Hepatocyte (in vitro differentiated cells): ENCODE measurements around the gene MCRIP2. TPM values are rescaled to one million over a fixed set of nuclear protein-coding genes. Genes with fewer than 3 reads are reported as not detected.

ENCODE experiments used
- DNase-seq: peaks from one replicate; pipeline ENCODE4 v3.0.0-alpha.2; 2016; ENCODE audit warnings: low spot score
- H2AFZ ChIP-seq: fragments of 200-600 bp; sonication (generic); 2 replicates; pipeline ENCODE4 v1.6.0; 2016; ENCODE audit warnings: antibody characterized with exemption, mild to moderate bottlenecking
- H3K27ac ChIP-seq: fragments of 200-600 bp; sonication (generic); 2 replicates; pipeline ENCODE4 v1.5.1; 2016; ENCODE audit warnings: mild to moderate bottlenecking
- H3K27me3 ChIP-seq: fragments of 200-600 bp; sonication (generic); 2 replicates; pipeline ENCODE4 v1.6.1; 2016
- H3K36me3 ChIP-seq: fragments of 200-600 bp; sonication (generic); replicated peaks from 2 replicates; pipeline ENCODE4 v1.5.1; 2016; ENCODE audit warnings: low read depth; ENCODE audit not compliant: insufficient read depth
- H3K4me1 ChIP-seq: fragments of 200-600 bp; sonication (generic); 2 replicates; pipeline ENCODE4 v1.5.1; 2016; ENCODE audit warnings: mild to moderate bottlenecking, moderate library complexity; ENCODE audit not compliant: insufficient read depth
- H3K4me2 ChIP-seq: fragments of 200-600 bp; sonication (generic); 2 replicates; pipeline ENCODE4 v1.6.0; 2016
- H3K4me3 ChIP-seq: fragments of 200-600 bp; sonication (generic); 2 replicates; pipeline ENCODE4 v1.5.1; 2016; ENCODE audit warnings: mild to moderate bottlenecking
- H3K79me2 ChIP-seq: fragments of 200-600 bp; sonication (generic); 2 replicates; pipeline ENCODE4 v1.6.0; 2017; ENCODE audit warnings: mild to moderate bottlenecking
- H3K9me2 ChIP-seq: fragments of 200-600 bp; sonication (generic); replicated peaks from 2 replicates; pipeline ENCODE4 v1.6.0; 2017; ENCODE audit warnings: mild to moderate bottlenecking; ENCODE audit not compliant: insufficient read depth
- H3K9me3 ChIP-seq: fragments of 200-600 bp; sonication (generic); 2 replicates; pipeline ENCODE4 v1.5.1; 2016; ENCODE audit warnings: low read depth, mild to moderate bottlenecking
- H4K20me1 ChIP-seq: fragments of 200-600 bp; sonication (generic); 2 replicates; pipeline ENCODE4 v1.6.0; 2016; ENCODE audit warnings: mild to moderate bottlenecking; ENCODE audit not compliant: insufficient read depth, poor library complexity, severe bottlenecking
- CTCF ChIP-seq: fragments of 200-600 bp; sonication (generic); IDR thresholded peaks from 2 replicates; pipeline ENCODE4 v1.5.1; 2016; ENCODE audit warnings: antibody characterized with exemption, mild to moderate bottlenecking; ENCODE audit not compliant: poor library complexity
- EZH2 ChIP-seq: fragments of 200-600 bp; sonication (generic); IDR thresholded peaks from 2 replicates; pipeline ENCODE4 v1.6.1; 2016; ENCODE audit warnings: antibody characterized with exemption, mild to moderate bottlenecking, borderline replicate concordance
- EZH2phosphoT487 ChIP-seq: fragments of 200-600 bp; sonication (generic); IDR thresholded peaks from one replicate; pipeline ENCODE4 v1.6.1; 2018; ENCODE audit warnings: antibody characterized with exemption, mild to moderate bottlenecking, low read depth, moderate library complexity; ENCODE audit not compliant: unreplicated experiment, severe bottlenecking
- WGBS: methylation state at CpG from one replicate; pipeline ENCODE4 v1.1.6; 2016; ENCODE audit warnings: low lambda C conversion rate; ENCODE audit errors: missing lambda C conversion rate; 5-methylcytosine and 5-hydroxymethylcytosine counted together
- polyA plus RNA-seq: library from polyadenylated mRNA; unstranded; fragments of >200 nt; fragmentation: Nextera tagmentation; extraction: Ambion mirVana; gene quantifications from 2 replicates; pipeline ENCODE4 v1.2.1, GENCODE V29; 2016
- total RNA-seq: library from RNA; depleted of rRNA; stranded (reverse); fragments of >200 nt; gene quantifications from 2 replicates; pipeline ENCODE4 v1.2.3, GENCODE V29; 2014

MCRIP2 gene
- total and polyA plus RNA-seq, 2 experiments from 2014 or later = 43.0 to 100 TPM

- Histone ChIP-seq H3K79me2 (peaks cover 12% of the 10 kb centered on the region), H3K9me2 (no peaks in the 10 kb centered on the region), H3K27ac (peak overlapping the region; percentile 99), H4K20me1 (no peaks in the 10 kb centered on the region), H3K4me1 (peaks cover 24% of the 10 kb centered on the region), H2AFZ (peak overlapping the region; percentile 34), H3K4me3 (peak overlapping the region; percentile 73), H3K27me3 (no peaks in the 10 kb centered on the region), H3K9me3 (no peaks in the 10 kb centered on the region), H3K36me3 (no peaks in the 10 kb centered on the region), H3K4me2 (peak overlapping the region; percentile 98)
- no peak for DNase-seq
- TF ChIP-seq EZH2phosphoT487 (no peak), EZH2 (no peak), CTCF (no peak)
- WGBS = 14% methylated on average over 39 of the region's 55 CpGs
Measured at GRCh38 chr16:635573-636205, 5.9 kb upstream of the MCRIP2 start.

GRCh38 chr16:636206-637080, 5.2 kb upstream of the MCRIP2 start, which contains the start of gene METTL26:
Gene METTL26 (minus strand): TSS chr16:636305. CDS start chr16:636290, 15 bp downstream.
- Histone ChIP-seq H3K4me3 (peak within 1 kb of the TSS; percentile 96), H3K27ac (peak within 1 kb of the TSS; percentile 99), H3K4me2 (peak within 1 kb of the TSS; percentile 98), H3K36me3 (no peaks in the 10 kb centered on the region), H2AFZ (peak within 1 kb of the TSS; percentile 86), H3K27me3 (no peaks in the 10 kb centered on the region), H3K9me3 (no peaks in the 10 kb centered on the region), H3K4me1 (peaks cover 16% of the 10 kb centered on the region), H3K9me2 (no peaks in the 10 kb centered on the region), H3K79me2 (peaks cover 12% of the 10 kb centered on the region), H4K20me1 (no peaks in the 10 kb centered on the region)
- TF ChIP-seq EZH2 (no peak), EZH2phosphoT487 (no peak), CTCF (no peak)
- DNase-seq = peak; percentile 97
- WGBS = 1% methylated on average over 89 of the region's 91 CpGs

- no peak for TF ChIP-seq EZH2
- TF ChIP-seq CTCF = no peak
- TF ChIP-seq EZH2phosphoT487 = no peak
- no peaks in the 10 kb centered on the region for H3K9me2 ChIP-seq
- peak overlapping the region; percentile 96 for H3K4me3 ChIP-seq
- peak overlapping the region; percentile 67 for H2AFZ ChIP-seq
- H3K4me2 ChIP-seq = peak overlapping the region; percentile 98
- H4K20me1 ChIP-seq = no peaks in the 10 kb centered on the region
- H3K36me3 ChIP-seq = no peaks in the 10 kb centered on the region
- H3K4me1 ChIP-seq = peaks cover 17% of the 10 kb centered on the region
- DNase-seq = peak; percentile 97
- no peaks in the 10 kb centered on the region for H3K27me3 ChIP-seq
- peaks cover 12% of the 10 kb centered on the region for H3K79me2 ChIP-seq
- peak overlapping the region; percentile 99 for H3K27ac ChIP-seq
- 26% methylated on average over 40 of the region's 53 CpGs for WGBS
- H3K9me3 ChIP-seq = no peaks in the 10 kb centered on the region
Measured at GRCh38 chr16:637081-638018, 4.3 kb upstream of the MCRIP2 start.
